HepG2 (cell line): ENCODE results near the gene HOMEZ. TPM values are rescaled to one million over a fixed set of nuclear protein-coding genes. Genes with fewer than 3 reads are reported as not detected.
A peak's percentile ranks its signal among the peaks of the same experiment; 100 is the strongest.

ENCODE experiments used
- AGO1 ChIP-seq: fragments of 200-400 bp; formaldehyde crosslinking; IDR thresholded peaks from 2 replicates; pipeline ENCODE4 v1.6.1; 2017; ENCODE audit warnings: mild to moderate bottlenecking, low read depth, low read length, moderate library complexity; ENCODE audit not compliant: poor library complexity, severe bottlenecking
- BATF2 ChIP-seq: sonication (generic); formaldehyde crosslinking; IDR thresholded peaks from 2 replicates; pipeline ENCODE4 v1.8.0; 2022; ENCODE audit warnings: mild to moderate bottlenecking, missing genetic modification reagents, moderate library complexity
- EHMT2 ChIP-seq: fragments of 200-600 bp; sonication (generic); IDR thresholded peaks from 2 replicates; pipeline ENCODE4 v1.7.0; 2017; ENCODE audit warnings: antibody characterized with exemption, low read depth, low read length, borderline replicate concordance
- FOXO4 ChIP-seq: sonication (generic); formaldehyde crosslinking; conservative IDR thresholded peaks from 2 replicates; pipeline ENCODE4 v1.8.1; 2023; ENCODE audit warnings: missing genetic modification reagents
- GFI1 ChIP-seq: sonication (generic); formaldehyde crosslinking; IDR thresholded peaks from 2 replicates; pipeline ENCODE4 v1.5.0; 2020; ENCODE audit warnings: missing genetic modification reagents, mild to moderate bottlenecking, borderline replicate concordance
- GZF1 ChIP-seq: sonication (generic); formaldehyde crosslinking; IDR thresholded peaks from 2 replicates; pipeline ENCODE4 v1.5.1; 2020; ENCODE audit warnings: mild to moderate bottlenecking, missing genetic modification reagents
- HNRNPK ChIP-seq: fragments of 200-400 bp; formaldehyde crosslinking; IDR thresholded peaks from 2 replicates; pipeline ENCODE4 v1.6.1; 2018; ENCODE audit warnings: low read length, low read depth, moderate library complexity, mild to moderate bottlenecking; ENCODE audit not compliant: poor library complexity, severe bottlenecking
- KDM3A ChIP-seq: IDR thresholded peaks from 2 replicates; pipeline ENCODE4 v1.6.1; 2018; ENCODE audit warnings: low read depth, missing compliant biosample characterization
- KDM5B ChIP-seq: sonication (generic); formaldehyde crosslinking; IDR thresholded peaks from 2 replicates; pipeline ENCODE4 v1.4.0; 2020; ENCODE audit warnings: missing genetic modification reagents, mild to moderate bottlenecking, borderline replicate concordance
- KLF13 ChIP-seq: sonication (generic); formaldehyde crosslinking; IDR thresholded peaks from 2 replicates; pipeline ENCODE4 v1.4.0; 2020; ENCODE audit warnings: mild to moderate bottlenecking, missing genetic modification reagents
- PATZ1 ChIP-seq: sonication (generic); formaldehyde crosslinking; IDR thresholded peaks from 2 replicates; pipeline ENCODE4 v1.4.0; 2020; ENCODE audit warnings: missing genetic modification reagents
- RARG ChIP-seq: sonication (generic); formaldehyde crosslinking; IDR thresholded peaks from 2 replicates; pipeline ENCODE4 v1.4.0; 2020; ENCODE audit warnings: low read depth, mild to moderate bottlenecking, missing genetic modification reagents
- REL ChIP-seq: sonication (generic); formaldehyde crosslinking; conservative IDR thresholded peaks from 2 replicates; pipeline ENCODE4 v1.8.0; 2022; ENCODE audit warnings: mild to moderate bottlenecking, missing genetic modification reagents, moderate library complexity
- RXRB ChIP-seq: IDR thresholded peaks from 2 replicates; pipeline ENCODE4 v1.6.1; 2016; ENCODE audit warnings: borderline replicate concordance, missing genetic modification reagents, missing compliant biosample characterization
- SP1 ChIP-seq, 2 experiments: fragments of 450-650 bp in 1 of 2; sonication (generic) in 1 of 2; formaldehyde crosslinking in 1 of 2; IDR thresholded peaks; 2 replicates each; pipeline versions ENCODE4 v1.4.0 to v1.6.1; 2016 to 2020; ENCODE audit warnings: missing genetic modification reagents in 1 of 2
- TBP ChIP-seq: sonication (generic); formaldehyde crosslinking; IDR thresholded peaks from 2 replicates; pipeline ENCODE4 v1.5.0; 2020; ENCODE audit warnings: missing genetic modification reagents
- TGIF2 ChIP-seq: IDR thresholded peaks from 2 replicates; pipeline ENCODE4 v1.6.1; 2016; ENCODE audit warnings: control low read depth, missing compliant biosample characterization
- ZNF180 ChIP-seq: sonication (generic); formaldehyde crosslinking; IDR thresholded peaks from 2 replicates; pipeline ENCODE4 v1.4.0; 2020; ENCODE audit warnings: low read depth, missing genetic modification reagents, borderline replicate concordance
- ZNF619 ChIP-seq: sonication (generic); formaldehyde crosslinking; IDR thresholded peaks from 2 replicates; pipeline ENCODE4 v1.4.0; 2020; ENCODE audit warnings: mild to moderate bottlenecking, missing genetic modification reagents
- polyA plus RNA-seq, 8 experiments: library from polyadenylated mRNA; depleted of rRNA in 3 of 8; stranded (reverse) in 7 of 8; unstranded in 1 of 8; fragments of >200 nt; fragmentation: Illumina TruSeq in 4 of 8; extraction: Trizol in 4 of 8; gene quantifications; 2 replicates each; pipeline versions ENCODE4 v1.2.1 to v1.2.3, GENCODE V29; 2011 to 2016; ENCODE audit warnings: low read depth in 4 of 8, missing spikeins in 1 of 8, mixed read lengths in 1 of 8; ENCODE audit not compliant: insufficient read depth in 1 of 8
- total RNA-seq, 5 experiments: library from RNA; depleted of rRNA; stranded (reverse); fragments of >200 nt; fragmentation: Illumina TruSeq; extraction: Trizol; gene quantifications; 2 replicates each; pipeline ENCODE4 v1.2.3, GENCODE V29; 2016; ENCODE audit warnings: low read depth in 1 of 5
- TF ChIP-seq, protein P1 (sequence below): IDR thresholded peaks from 2 replicates; pipeline ENCODE4 v1.6.1; 2012; ENCODE audit warnings: inconsistent platforms
- TF ChIP-seq, protein P2 (sequence below): IDR thresholded peaks from 2 replicates; pipeline ENCODE4 v1.6.1; 2016; ENCODE audit warnings: low read depth, control low read depth

The HOMEZ gene
- total and polyA plus RNA-seq, 2 of the 13 experiments (the other 11 are each of a cell fraction or from before 2014, with no cell fraction given): 14.5 to 31.8 TPM

GRCh38 chr14:23307687-23308644 is 22.0 kb upstream of the HOMEZ start (continued):
- 0 out of 2 replicates have a peak, but pooled peaks have one; percentile 19 for TF ChIP-seq PATZ1
- TF ChIP-seq AGO1: no peak
- no peak for TF ChIP-seq BATF2
- no peak for TF ChIP-seq GFI1
- TF ChIP-seq REL (CRISPR knock-in tag): no peak
- TF ChIP-seq SP1 (IDR thresholded peaks at IDR 0.05): no peak
- TF ChIP-seq SP1 (CRISPR knock-in tag; IDR thresholded peaks at IDR 0.05): no peak
- TF ChIP-seq KDM5B (CRISPR knock-in tag): peak; percentile 61; the same call in 1 of the 2 replicates
- TF ChIP-seq KDM3A (CRISPR knock-in tag): peak; percentile 39; the same call in 1 of the 2 replicates
- no peak for TF ChIP-seq RARG
- TF ChIP-seq EHMT2: peak; percentile 41; the same call in 1 of the 2 replicates
- TF ChIP-seq GZF1 (CRISPR knock-in tag): no peak
- TF ChIP-seq RXRB (CRISPR knock-in tag): no peak
- TF ChIP-seq KLF13: 0 out of 2 replicates have a peak, but pooled peaks have one; percentile 25
- TF ChIP-seq ZNF180 (CRISPR knock-in tag): no peak
- TF ChIP-seq ZNF619 (CRISPR knock-in tag): no peak
- TF ChIP-seq TBP (CRISPR knock-in tag): no peak
- TF ChIP-seq, protein P1, sequence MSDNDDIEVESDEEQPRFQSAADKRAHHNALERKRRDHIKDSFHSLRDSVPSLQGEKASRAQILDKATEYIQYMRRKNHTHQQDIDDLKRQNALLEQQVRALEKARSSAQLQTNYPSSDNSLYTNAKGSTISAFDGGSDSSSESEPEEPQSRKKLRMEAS: no peak
- no peak for TF ChIP-seq HNRNPK
- TF ChIP-seq TGIF2: no peak
- TF ChIP-seq FOXO4 (CRISPR knock-in tag): no peak
- TF ChIP-seq, protein P2, sequence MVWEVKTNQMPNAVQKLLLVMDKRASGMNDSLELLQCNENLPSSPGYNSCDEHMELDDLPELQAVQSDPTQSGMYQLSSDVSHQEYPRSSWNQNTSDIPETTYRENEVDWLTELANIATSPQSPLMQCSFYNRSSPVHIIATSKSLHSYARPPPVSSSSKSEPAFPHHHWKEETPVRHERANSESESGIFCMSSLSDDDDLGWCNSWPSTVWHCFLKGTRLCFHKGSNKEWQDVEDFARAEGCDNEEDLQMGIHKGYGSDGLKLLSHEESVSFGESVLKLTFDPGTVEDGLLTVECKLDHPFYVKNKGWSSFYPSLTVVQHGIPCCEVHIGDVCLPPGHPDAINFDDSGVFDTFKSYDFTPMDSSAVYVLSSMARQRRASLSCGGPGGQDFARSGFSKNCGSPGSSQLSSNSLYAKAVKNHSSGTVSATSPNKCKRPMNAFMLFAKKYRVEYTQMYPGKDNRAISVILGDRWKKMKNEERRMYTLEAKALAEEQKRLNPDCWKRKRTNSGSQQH (CRISPR knock-in tag): no peak
